ENCODE results near the gene LIPG. TPM values are rescaled to one million over a fixed set of nuclear protein-coding genes. Genes with fewer than 3 reads are reported as not detected.

Gene LIPG
- total and polyA plus RNA-seq, 2 donors, result 1.8 to 4.2 TPM

- Histone ChIP-seq H3K36me3 (ENCODE audit: control insufficient read depth in 2 of 2, insufficient read depth in 2 of 2, low read length in 1 of 2) (no peaks in the 10 kb centered on the region), H3K27me3 (ENCODE audit: control insufficient read depth in 2 of 2, insufficient read depth in 1 of 2, low read length in 1 of 2) (peaks cover 0 to 4% of the 10 kb centered on the region in 2 donors), H3K4me1 (ENCODE audit: control insufficient read depth in 2 of 2, insufficient read depth in 2 of 2, low read length in 2 of 2) (no peaks in the 10 kb centered on the region), H3K27ac (ENCODE audit: low read depth in 1 of 2, low read length in 1 of 2) (no peak overlapping the region), H3K4me3 (ENCODE audit: low read length in 2 of 2) (no peak overlapping the region), H3K9me3 (ENCODE audit: control insufficient read depth in 2 of 2, insufficient read depth in 1 of 2, low read length in 1 of 2) (no peaks in the 10 kb centered on the region)
- no peak for DNase-seq (ENCODE audit: low read depth in 6 of 9, low spot score in 9 of 9)
- 90% methylated on average over 3 of the region's 3 CpGs for WGBS
Measured at GRCh38 chr18:49611316-49611715, 49.5 kb downstream of the LIPG start.

GRCh38 chr18:49612515-49613033 is 50.7 kb downstream of the LIPG start:
- Histone ChIP-seq H3K27ac (ENCODE audit: low read depth in 1 of 2, low read length in 1 of 2) (no peak overlapping the region), H3K4me3 (ENCODE audit: low read length in 2 of 2) (no peak overlapping the region), H3K4me1 (ENCODE audit: control insufficient read depth in 2 of 2, insufficient read depth in 2 of 2, low read length in 2 of 2) (no peaks in the 10 kb centered on the region), H3K9me3 (ENCODE audit: control insufficient read depth in 2 of 2, insufficient read depth in 1 of 2, low read length in 1 of 2) (no peaks in the 10 kb centered on the region), H3K36me3 (ENCODE audit: control insufficient read depth in 2 of 2, insufficient read depth in 2 of 2, low read length in 1 of 2) (no peaks in the 10 kb centered on the region), H3K27me3 (ENCODE audit: control insufficient read depth in 2 of 2, insufficient read depth in 1 of 2, low read length in 1 of 2) (peaks cover 0 to 4% of the 10 kb centered on the region in 2 donors)
- 83% methylated on average over 11 of the region's 11 CpGs for WGBS
- no peak for DNase-seq (ENCODE audit: low read depth in 6 of 9, low spot score in 9 of 9)

- DNase-seq (ENCODE audit: low read depth in 6 of 9, low spot score in 9 of 9), result no peak
- Histone ChIP-seq H3K9me3 (ENCODE audit: control insufficient read depth in 2 of 2, insufficient read depth in 1 of 2, low read length in 1 of 2) (no peaks in the 10 kb centered on the region), H3K27ac (ENCODE audit: low read depth in 1 of 2, low read length in 1 of 2) (no peak overlapping the region), H3K36me3 (ENCODE audit: control insufficient read depth in 2 of 2, insufficient read depth in 2 of 2, low read length in 1 of 2) (no peaks in the 10 kb centered on the region), H3K27me3 (ENCODE audit: control insufficient read depth in 2 of 2, insufficient read depth in 1 of 2, low read length in 1 of 2) (peaks cover 0 to 4% of the 10 kb centered on the region in 2 donors), H3K4me1 (ENCODE audit: control insufficient read depth in 2 of 2, insufficient read depth in 2 of 2, low read length in 2 of 2) (no peaks in the 10 kb centered on the region), H3K4me3 (ENCODE audit: low read length in 2 of 2) (no peak overlapping the region)
- WGBS, result 75% methylated on average over 7 of the region's 7 CpGs
Measured at GRCh38 chr18:49613141-49613640, 51.3 kb downstream of the LIPG start.

GRCh38 chr18:49613641-49614151 is 51.8 kb downstream of the LIPG start:
- Histone ChIP-seq H3K4me1 (ENCODE audit: control insufficient read depth in 2 of 2, insufficient read depth in 2 of 2, low read length in 2 of 2) (no peaks in the 10 kb centered on the region), H3K27ac (ENCODE audit: low read depth in 1 of 2, low read length in 1 of 2) (no peak overlapping the region), H3K36me3 (ENCODE audit: control insufficient read depth in 2 of 2, insufficient read depth in 2 of 2, low read length in 1 of 2) (no peaks in the 10 kb centered on the region), H3K4me3 (ENCODE audit: low read length in 2 of 2) (no peak overlapping the region), H3K27me3 (ENCODE audit: control insufficient read depth in 2 of 2, insufficient read depth in 1 of 2, low read length in 1 of 2) (peaks cover 0 to 4% of the 10 kb centered on the region in 2 donors), H3K9me3 (ENCODE audit: control insufficient read depth in 2 of 2, insufficient read depth in 1 of 2, low read length in 1 of 2) (no peaks in the 10 kb centered on the region)
- no peak for DNase-seq (ENCODE audit: low read depth in 6 of 9, low spot score in 9 of 9)
- 71% methylated on average over 5 of the region's 5 CpGs for WGBS

- 93% methylated on average over 6 of the region's 6 CpGs for WGBS
- no peak for DNase-seq (ENCODE audit: low read depth in 6 of 9, low spot score in 9 of 9)
Measured at GRCh38 chr18:49616618-49617328, 54.9 kb downstream of the LIPG start.

GRCh38 chr18:49617329-49617695 is 55.5 kb downstream of the LIPG start:
- WGBS, result 76% methylated on average over 3 of the region's 3 CpGs
- Histone ChIP-seq H3K27me3 (ENCODE audit: control insufficient read depth in 2 of 2, insufficient read depth in 1 of 2, low read length in 1 of 2) (peaks cover 0 to 15% of the 10 kb centered on the region in 2 donors), H3K27ac (ENCODE audit: low read depth in 1 of 2, low read length in 1 of 2) (no peak overlapping the region), H3K36me3 (ENCODE audit: control insufficient read depth in 2 of 2, insufficient read depth in 2 of 2, low read length in 1 of 2) (no peaks in the 10 kb centered on the region), H3K9me3 (ENCODE audit: control insufficient read depth in 2 of 2, insufficient read depth in 1 of 2, low read length in 1 of 2) (no peaks in the 10 kb centered on the region), H3K4me1 (ENCODE audit: control insufficient read depth in 2 of 2, insufficient read depth in 2 of 2, low read length in 2 of 2) (no peaks in the 10 kb centered on the region), H3K4me3 (ENCODE audit: low read length in 2 of 2) (no peak overlapping the region)
- no peak for DNase-seq (ENCODE audit: low read depth in 6 of 9, low spot score in 9 of 9)

More at GRCh38 chr18:49616618-49617328, 54.9 kb downstream of the LIPG start:
- H3K27ac ChIP-seq (ENCODE audit: low read depth in 1 of 2, low read length in 1 of 2), result no peak overlapping the region
- H3K27me3 ChIP-seq (ENCODE audit: control insufficient read depth in 2 of 2, insufficient read depth in 1 of 2, low read length in 1 of 2), result peaks cover 0 to 10% of the 10 kb centered on the region in 2 donors
- H3K4me1 ChIP-seq (ENCODE audit: control insufficient read depth in 2 of 2, insufficient read depth in 2 of 2, low read length in 2 of 2), result no peaks in the 10 kb centered on the region
- no peak overlapping the region for H3K4me3 ChIP-seq (ENCODE audit: low read length in 2 of 2)
- no peaks in the 10 kb centered on the region for H3K9me3 ChIP-seq (ENCODE audit: control insufficient read depth in 2 of 2, insufficient read depth in 1 of 2, low read length in 1 of 2)
- H3K36me3 ChIP-seq (ENCODE audit: control insufficient read depth in 2 of 2, insufficient read depth in 2 of 2, low read length in 1 of 2), result no peaks in the 10 kb centered on the region

- Histone ChIP-seq H3K27ac (ENCODE audit: low read depth in 1 of 2, low read length in 1 of 2) (no peak overlapping the region), H3K4me1 (ENCODE audit: control insufficient read depth in 2 of 2, insufficient read depth in 2 of 2, low read length in 2 of 2) (no peaks in the 10 kb centered on the region), H3K9me3 (ENCODE audit: control insufficient read depth in 2 of 2, insufficient read depth in 1 of 2, low read length in 1 of 2) (no peaks in the 10 kb centered on the region), H3K4me3 (ENCODE audit: low read length in 2 of 2) (no peak overlapping the region), H3K27me3 (ENCODE audit: control insufficient read depth in 2 of 2, insufficient read depth in 1 of 2, low read length in 1 of 2) (peaks cover 0 to 11% of the 10 kb centered on the region in 2 donors), H3K36me3 (ENCODE audit: control insufficient read depth in 2 of 2, insufficient read depth in 2 of 2, low read length in 1 of 2) (no peaks in the 10 kb centered on the region)
- 92% methylated on average over 2 of the region's 2 CpGs for WGBS
- DNase-seq (ENCODE audit: low read depth in 6 of 9, low spot score in 9 of 9), result no peak
Measured at GRCh38 chr18:49617865-49618264, 56.0 kb downstream of the LIPG start.

- H3K9me3 ChIP-seq (ENCODE audit: control insufficient read depth in 2 of 2, insufficient read depth in 1 of 2, low read length in 1 of 2), result no peaks in the 10 kb centered on the region
- peaks cover 0 to 10% of the 10 kb centered on the region in 2 donors for H3K27me3 ChIP-seq (ENCODE audit: control insufficient read depth in 2 of 2, insufficient read depth in 1 of 2, low read length in 1 of 2)
- H3K27ac ChIP-seq (ENCODE audit: low read depth in 1 of 2, low read length in 1 of 2), result no peak overlapping the region
- H3K36me3 ChIP-seq (ENCODE audit: control insufficient read depth in 2 of 2, insufficient read depth in 2 of 2, low read length in 1 of 2), result no peaks in the 10 kb centered on the region
- no peak for DNase-seq (ENCODE audit: low read depth in 6 of 9, low spot score in 9 of 9)
- H3K4me3 ChIP-seq (ENCODE audit: low read length in 2 of 2), result no peak overlapping the region
- 87% methylated on average over 11 of the region's 11 CpGs for WGBS
- no peaks in the 10 kb centered on the region for H3K4me1 ChIP-seq (ENCODE audit: control insufficient read depth in 2 of 2, insufficient read depth in 2 of 2, low read length in 2 of 2)
Measured at GRCh38 chr18:49618742-49619681, 57.2 kb downstream of the LIPG start.

Measured in thymus (tissue), 11 donors.